Nephron (organoid): ENCODE measurements around the gene TTF2.

Experiments used
- H3K27ac Mint-ChIP-seq, 3 experiments: 2 replicates each; pipeline ENCODE4 v1.8.0; 2020; ENCODE audit warnings: mixed read lengths in 3 of 3, mild to moderate bottlenecking in 2 of 3, moderate library complexity in 1 of 3
- H3K27me3 Mint-ChIP-seq: 2 replicates; pipeline ENCODE4 v1.8.0; 2021; ENCODE audit warnings: low read depth, mild to moderate bottlenecking, moderate library complexity, mixed read lengths
- H3K36me3 Mint-ChIP-seq: 2 replicates; pipeline ENCODE4 v1.8.0; 2020; ENCODE audit warnings: low read depth, mixed read lengths
- H3K4me1 Mint-ChIP-seq: 2 replicates; pipeline ENCODE4 v1.8.0; 2020; ENCODE audit warnings: mixed read lengths
- H3K4me3 Mint-ChIP-seq, 3 experiments: 2 replicates each; pipeline ENCODE4 v1.8.0; 2020; ENCODE audit warnings: mild to moderate bottlenecking in 3 of 3, mixed read lengths in 3 of 3, moderate library complexity in 2 of 3
- H3K9me3 Mint-ChIP-seq: 2 replicates; pipeline ENCODE4 v1.8.0; 2020; ENCODE audit warnings: mixed read lengths
- CTCF ChIP-seq, 3 experiments: fragments of 200-600 bp; sonication (generic); IDR thresholded peaks; one replicate each; pipeline ENCODE4 v1.5.0; 2021; ENCODE audit warnings: antibody characterized with exemption in 3 of 3; ENCODE audit not compliant: unreplicated experiment in 3 of 3

Gene TTF2

GRCh38 chr1:117068580-117068979 lies 8.5 kb downstream of the TTF2 start:
- Mint-ChIP-seq H3K27me3 (peaks cover 4% of the 10 kb centered on the region), H3K36me3 (peaks cover 4% of the 10 kb centered on the region), H3K27ac (no peak overlapping the region), H3K4me3 (no peak overlapping the region), H3K9me3 (no peaks in the 10 kb centered on the region), H3K4me1 (peaks cover 48% of the 10 kb centered on the region)
- no peak for TF ChIP-seq CTCF (IDR thresholded peaks at IDR 0.05; ENCODE audit: unreplicated experiment in 3 of 3)

- Mint-ChIP-seq H3K36me3 (no peaks in the 10 kb centered on the region), H3K27me3 (peaks cover 4% of the 10 kb centered on the region), H3K9me3 (no peaks in the 10 kb centered on the region), H3K27ac (no peak overlapping the region), H3K4me1 (peaks cover 48% of the 10 kb centered on the region), H3K4me3 (no peak overlapping the region)
- TF ChIP-seq CTCF (IDR thresholded peaks at IDR 0.05; ENCODE audit: unreplicated experiment in 3 of 3): no peak
Observed at GRCh38 chr1:117069220-117069844, 9.2 kb downstream of the TTF2 start.

GRCh38 chr1:117070124-117070523 lies 10.0 kb downstream of the TTF2 start:
- Mint-ChIP-seq H3K9me3 (no peaks in the 10 kb centered on the region), H3K27me3 (peaks cover 4% of the 10 kb centered on the region), H3K27ac (no peak overlapping the region), H3K36me3 (peaks cover 5% of the 10 kb centered on the region), H3K4me3 (no peak overlapping the region), H3K4me1 (peaks cover 48% of the 10 kb centered on the region)
- no peak for TF ChIP-seq CTCF (IDR thresholded peaks at IDR 0.05; ENCODE audit: unreplicated experiment in 3 of 3)

- peaks cover 11% of the 10 kb centered on the region for H3K4me1 Mint-ChIP-seq
- no peak for TF ChIP-seq CTCF (IDR thresholded peaks at IDR 0.05; ENCODE audit: unreplicated experiment in 3 of 3)
- H3K9me3 Mint-ChIP-seq: no peaks in the 10 kb centered on the region
- H3K27ac Mint-ChIP-seq: no peak overlapping the region
- no peak overlapping the region for H3K4me3 Mint-ChIP-seq
- H3K36me3 Mint-ChIP-seq: peaks cover 42% of the 10 kb centered on the region
- H3K27me3 Mint-ChIP-seq: peaks cover 3% of the 10 kb centered on the region
Observed at GRCh38 chr1:117076648-117077047, 16.5 kb downstream of the TTF2 start.

- TF ChIP-seq CTCF (IDR thresholded peaks at IDR 0.05; ENCODE audit: unreplicated experiment in 3 of 3): no peak
- Mint-ChIP-seq H3K36me3 (peaks cover 46% of the 10 kb centered on the region), H3K4me1 (peaks cover 6% of the 10 kb centered on the region), H3K9me3 (no peaks in the 10 kb centered on the region), H3K27me3 (no peaks in the 10 kb centered on the region), H3K27ac (no peak overlapping the region), H3K4me3 (no peak overlapping the region)
Observed at GRCh38 chr1:117077267-117077666, 17.1 kb downstream of the TTF2 start.

GRCh38 chr1:117079737-117080136 lies 19.6 kb downstream of the TTF2 start:
- H3K36me3 Mint-ChIP-seq: peaks cover 58% of the 10 kb centered on the region
- H3K27ac Mint-ChIP-seq: no peak overlapping the region
- H3K4me3 Mint-ChIP-seq: no peak overlapping the region
- no peak for TF ChIP-seq CTCF (IDR thresholded peaks at IDR 0.05; ENCODE audit: unreplicated experiment in 3 of 3)
- H3K4me1 Mint-ChIP-seq: no peaks in the 10 kb centered on the region
- H3K9me3 Mint-ChIP-seq: no peaks in the 10 kb centered on the region
- H3K27me3 Mint-ChIP-seq: no peaks in the 10 kb centered on the region
